Erythroblast (primary cell): ENCODE measurements around the gene CCSER1.

Experiments
- GATA1 ChIP-seq: IDR thresholded peaks from 2 replicates; pipeline ENCODE4 v1.6.1; 2011; ENCODE audit warnings: low read depth, mild to moderate bottlenecking, control low read depth, low read length, moderate library complexity
- POLR2A ChIP-seq: IDR thresholded peaks from 2 replicates; pipeline ENCODE4 v1.6.1; 2011; ENCODE audit warnings: mild to moderate bottlenecking, low read length

GRCh38 chr4:90837241-90837640 is 710.0 kb downstream of the CCSER1 start:
- TF ChIP-seq POLR2A (no peak), GATA1 (no peak)
